Stimulated activated naive CD8-positive, alpha-beta T cell treated with anti-CD3 and anti-CD28 coated beads, Interleukin-15, Interleukin-2, amounts not matched to agents 100 ng/mL and 50 ng/mL, for 24 hours (primary cell): ENCODE results near the gene TOMM40L.
A peak's percentile ranks its signal among the peaks of the same experiment; 100 is the strongest.

ENCODE experiments used
- H3K27ac Mint-ChIP-seq: one replicate; pipeline ENCODE4 v1.8.0; 2021; ENCODE audit warnings: mild to moderate bottlenecking, mixed read lengths
- H3K27me3 Mint-ChIP-seq: one replicate; pipeline ENCODE4 v1.8.0; 2021; ENCODE audit warnings: mixed read lengths
- H3K36me3 Mint-ChIP-seq: one replicate; pipeline ENCODE4 v1.8.0; 2021; ENCODE audit warnings: low read depth, mixed read lengths
- H3K4me1 Mint-ChIP-seq: one replicate; pipeline ENCODE4 v1.8.0; 2021; ENCODE audit warnings: low read depth, mixed read lengths
- H3K4me3 Mint-ChIP-seq: one replicate; pipeline ENCODE4 v1.8.0; 2021; ENCODE audit warnings: mild to moderate bottlenecking, mixed read lengths
- H3K9me3 Mint-ChIP-seq: one replicate; pipeline ENCODE4 v1.8.0; 2021; ENCODE audit warnings: mixed read lengths

The TOMM40L gene

GRCh38 chr1:161192476-161193465 lies 33.1 kb upstream of the TOMM40L start:
- H3K27ac Mint-ChIP-seq, result peak overlapping the region; percentile 75
- H3K9me3 Mint-ChIP-seq, result no peaks in the 10 kb centered on the region
- H3K27me3 Mint-ChIP-seq, result no peaks in the 10 kb centered on the region
- H3K4me1 Mint-ChIP-seq, result peaks cover 31% of the 10 kb centered on the region
- no peak overlapping the region for H3K4me3 Mint-ChIP-seq
- H3K36me3 Mint-ChIP-seq, result no peaks in the 10 kb centered on the region

DNA sequence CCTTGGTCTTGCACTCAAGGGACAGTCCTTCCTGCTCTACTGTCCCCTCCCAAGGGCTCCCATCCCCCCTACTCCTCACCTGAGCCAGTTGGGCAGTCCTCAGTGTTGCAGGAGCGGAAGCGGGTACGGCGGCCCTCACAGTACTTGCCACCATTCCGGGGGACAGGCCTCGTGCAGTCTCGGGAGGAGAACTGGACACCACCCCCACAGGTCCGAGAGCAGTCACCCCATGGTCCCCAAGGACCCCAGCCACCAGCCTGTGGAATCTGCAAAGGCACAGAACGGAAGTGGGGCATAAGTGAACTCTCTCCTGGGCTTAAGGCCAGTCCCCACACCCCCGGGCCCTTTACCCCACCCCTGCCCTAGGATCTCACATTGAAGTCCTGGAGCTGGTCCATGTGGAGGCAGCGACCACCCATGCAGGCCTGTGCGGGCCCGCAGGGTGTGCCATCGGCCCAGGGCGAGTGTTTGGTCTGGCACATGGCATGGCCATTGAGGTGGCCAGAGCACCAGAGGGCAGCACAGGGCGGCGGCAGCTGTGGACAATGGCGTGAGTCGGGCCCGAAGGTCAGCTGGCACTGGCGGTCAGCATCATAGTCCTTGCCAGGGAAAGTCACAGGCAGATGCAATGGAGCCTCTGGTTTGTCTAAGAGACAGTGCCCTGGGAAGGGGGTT lies 32.2 kb upstream of the TOMM40L start:
- H3K9me3 Mint-ChIP-seq, result no peaks in the 10 kb centered on the region
- no peak overlapping the region for H3K4me3 Mint-ChIP-seq
- H3K36me3 Mint-ChIP-seq, result no peaks in the 10 kb centered on the region
- no peak overlapping the region for H3K27ac Mint-ChIP-seq
- peaks cover 27% of the 10 kb centered on the region for H3K4me1 Mint-ChIP-seq
- no peaks in the 10 kb centered on the region for H3K27me3 Mint-ChIP-seq

DNA sequence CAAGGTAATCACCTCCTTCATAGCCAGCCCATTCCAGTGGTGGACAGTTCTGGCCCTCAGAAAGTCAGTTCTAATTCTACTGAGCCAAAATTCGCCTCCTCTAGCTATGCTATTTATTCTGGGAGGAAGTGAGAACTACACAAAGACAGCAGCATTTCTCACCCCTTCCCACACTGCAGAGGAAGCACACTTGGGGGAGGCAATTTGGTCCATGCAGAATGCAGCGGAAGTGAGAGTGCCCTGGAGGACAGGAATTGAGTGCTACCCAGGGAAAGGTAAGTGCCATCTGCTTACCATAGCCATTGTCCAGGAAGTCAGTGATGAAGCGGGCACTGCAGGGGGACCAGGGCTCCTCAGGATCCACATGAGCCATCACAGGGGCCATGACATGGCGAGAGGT lies 30.7 kb upstream of the TOMM40L start:
- peaks cover 30% of the 10 kb centered on the region for H3K4me1 Mint-ChIP-seq
- no peaks in the 10 kb centered on the region for H3K9me3 Mint-ChIP-seq
- no peaks in the 10 kb centered on the region for H3K36me3 Mint-ChIP-seq
- H3K27me3 Mint-ChIP-seq, result no peaks in the 10 kb centered on the region
- no peak overlapping the region for H3K4me3 Mint-ChIP-seq
- H3K27ac Mint-ChIP-seq, result peak overlapping the region; percentile 37

DNA sequence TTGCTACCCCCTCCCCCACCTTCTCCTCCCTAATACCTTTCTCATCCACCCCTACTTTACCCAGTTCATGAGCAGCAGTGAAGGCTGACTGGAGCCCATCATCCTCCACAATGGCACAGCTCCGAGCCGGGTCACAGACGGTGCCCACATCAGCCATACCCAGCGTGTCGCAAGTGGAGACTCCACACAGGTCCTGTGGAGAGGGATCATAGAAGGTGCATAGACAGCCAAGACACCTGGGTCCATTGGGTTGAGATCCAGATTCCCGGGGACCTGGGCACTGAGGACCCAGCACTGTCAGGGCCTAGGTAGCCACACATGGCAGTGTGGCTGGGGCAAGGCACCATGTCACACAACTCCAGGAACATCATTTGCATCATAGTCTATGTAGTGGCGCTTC lies 29.7 kb upstream of the TOMM40L start:
- Mint-ChIP-seq H3K27me3 (no peaks in the 10 kb centered on the region), H3K4me3 (no peak overlapping the region), H3K4me1 (peaks cover 39% of the 10 kb centered on the region), H3K9me3 (no peaks in the 10 kb centered on the region), H3K36me3 (no peaks in the 10 kb centered on the region), H3K27ac (no peak overlapping the region)

GRCh38 chr1:161196521-161197451 lies 29.1 kb upstream of the TOMM40L start:
- H3K36me3 Mint-ChIP-seq, result no peaks in the 10 kb centered on the region
- H3K4me1 Mint-ChIP-seq, result peaks cover 45% of the 10 kb centered on the region
- H3K27ac Mint-ChIP-seq, result no peak overlapping the region
- no peaks in the 10 kb centered on the region for H3K9me3 Mint-ChIP-seq
- no peaks in the 10 kb centered on the region for H3K27me3 Mint-ChIP-seq
- H3K4me3 Mint-ChIP-seq, result no peak overlapping the region

GRCh38 chr1:161197560-161198193 lies 28.2 kb upstream of the TOMM40L start:
- H3K4me3 Mint-ChIP-seq, result no peak overlapping the region
- H3K27ac Mint-ChIP-seq, result peak overlapping the region; percentile 52
- peaks cover 41% of the 10 kb centered on the region for H3K4me1 Mint-ChIP-seq
- no peaks in the 10 kb centered on the region for H3K27me3 Mint-ChIP-seq
- no peaks in the 10 kb centered on the region for H3K36me3 Mint-ChIP-seq
- H3K9me3 Mint-ChIP-seq, result no peaks in the 10 kb centered on the region

- H3K4me1 Mint-ChIP-seq, result peaks cover 45% of the 10 kb centered on the region
- no peak overlapping the region for H3K27ac Mint-ChIP-seq
- H3K27me3 Mint-ChIP-seq, result no peaks in the 10 kb centered on the region
- peaks cover 1% of the 10 kb centered on the region for H3K36me3 Mint-ChIP-seq
- no peaks in the 10 kb centered on the region for H3K9me3 Mint-ChIP-seq
- H3K4me3 Mint-ChIP-seq, result no peak overlapping the region
Observed at GRCh38 chr1:161198194-161198896, 27.5 kb upstream of the TOMM40L start.

DNA sequence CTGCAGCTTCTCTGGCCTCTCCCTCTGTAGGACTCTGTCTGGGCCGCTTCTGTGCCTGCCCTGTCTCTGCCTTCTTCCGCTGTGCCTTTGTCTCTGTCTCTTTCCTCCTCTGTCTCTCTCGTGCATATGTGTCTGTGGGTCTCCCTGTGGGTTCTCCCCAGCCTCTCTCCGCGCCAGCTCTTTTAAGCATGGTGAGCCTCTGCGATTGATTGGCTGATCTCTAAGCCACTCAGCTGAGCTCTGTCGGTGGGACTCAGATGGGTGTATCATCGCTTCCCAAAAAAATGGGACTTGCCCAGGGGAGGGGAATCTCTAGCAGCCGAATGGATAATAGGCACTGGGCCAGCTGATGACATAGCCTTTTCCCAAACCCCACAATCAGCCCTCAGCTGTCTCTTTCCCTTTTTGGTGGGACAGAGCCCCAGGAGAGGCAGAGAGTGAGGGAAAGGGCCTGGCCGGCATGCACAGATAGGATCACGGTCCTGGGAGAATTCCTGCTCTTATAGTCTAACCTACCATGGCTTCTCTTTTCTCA lies 26.9 kb upstream of the TOMM40L start, which contains the start of gene ADAMTS4:
Gene ADAMTS4, minus strand, starts transcription at position 158 of the 535 bp plus-strand sequence. CDS start 427 bp downstream, outside the sequence.
- peaks cover 7% of the 10 kb centered on the region for H3K36me3 Mint-ChIP-seq
- peaks cover 51% of the 10 kb centered on the region for H3K4me1 Mint-ChIP-seq
- H3K9me3 Mint-ChIP-seq, result no peaks in the 10 kb centered on the region
- peak within 1 kb of the TSS; percentile 92 for H3K27ac Mint-ChIP-seq
- no peaks in the 10 kb centered on the region for H3K27me3 Mint-ChIP-seq
- peak within 1 kb of the TSS; percentile 43 for H3K4me3 Mint-ChIP-seq

GRCh38 chr1:161199506-161200139 lies 26.2 kb upstream of the TOMM40L start:
- Mint-ChIP-seq H3K4me3 (peak overlapping the region; percentile 43), H3K27me3 (no peaks in the 10 kb centered on the region), H3K27ac (peak overlapping the region; percentile 92), H3K4me1 (peaks cover 55% of the 10 kb centered on the region), H3K9me3 (no peaks in the 10 kb centered on the region), H3K36me3 (peaks cover 14% of the 10 kb centered on the region)

DNA sequence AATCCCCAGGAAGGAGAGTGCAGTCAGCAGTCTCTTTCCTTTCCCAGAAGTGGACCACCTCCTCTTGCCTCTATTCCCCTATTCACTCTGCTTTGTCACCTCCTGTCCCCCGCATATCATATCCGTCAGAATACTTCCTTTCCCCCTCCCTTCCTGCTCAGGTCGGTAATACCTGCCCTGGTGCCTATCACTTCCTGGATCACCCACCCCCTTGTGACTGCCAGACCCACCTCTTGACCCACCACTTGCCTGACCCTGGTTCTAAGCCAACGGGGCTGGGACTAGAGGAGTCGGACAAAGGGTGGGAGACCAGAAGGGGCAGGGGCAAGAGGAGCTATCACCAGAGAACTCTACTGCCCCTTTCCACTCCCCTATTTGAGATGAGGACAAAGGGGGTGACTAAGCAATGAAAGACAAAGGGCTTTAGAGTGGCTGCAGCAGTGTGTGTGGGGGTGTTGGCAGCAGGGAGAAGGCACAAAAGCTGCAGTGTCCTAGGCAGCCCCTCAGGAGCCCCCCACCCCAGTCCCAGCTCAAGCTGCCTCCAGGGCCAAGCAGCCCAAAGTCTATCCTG lies 25.4 kb upstream of the TOMM40L start:
- H3K27me3 Mint-ChIP-seq, result no peaks in the 10 kb centered on the region
- H3K9me3 Mint-ChIP-seq, result no peaks in the 10 kb centered on the region
- peak overlapping the region; percentile 43 for H3K4me3 Mint-ChIP-seq
- H3K27ac Mint-ChIP-seq, result peak overlapping the region; percentile 92
- H3K36me3 Mint-ChIP-seq, result peaks cover 20% of the 10 kb centered on the region
- H3K4me1 Mint-ChIP-seq, result peaks cover 55% of the 10 kb centered on the region

DNA sequence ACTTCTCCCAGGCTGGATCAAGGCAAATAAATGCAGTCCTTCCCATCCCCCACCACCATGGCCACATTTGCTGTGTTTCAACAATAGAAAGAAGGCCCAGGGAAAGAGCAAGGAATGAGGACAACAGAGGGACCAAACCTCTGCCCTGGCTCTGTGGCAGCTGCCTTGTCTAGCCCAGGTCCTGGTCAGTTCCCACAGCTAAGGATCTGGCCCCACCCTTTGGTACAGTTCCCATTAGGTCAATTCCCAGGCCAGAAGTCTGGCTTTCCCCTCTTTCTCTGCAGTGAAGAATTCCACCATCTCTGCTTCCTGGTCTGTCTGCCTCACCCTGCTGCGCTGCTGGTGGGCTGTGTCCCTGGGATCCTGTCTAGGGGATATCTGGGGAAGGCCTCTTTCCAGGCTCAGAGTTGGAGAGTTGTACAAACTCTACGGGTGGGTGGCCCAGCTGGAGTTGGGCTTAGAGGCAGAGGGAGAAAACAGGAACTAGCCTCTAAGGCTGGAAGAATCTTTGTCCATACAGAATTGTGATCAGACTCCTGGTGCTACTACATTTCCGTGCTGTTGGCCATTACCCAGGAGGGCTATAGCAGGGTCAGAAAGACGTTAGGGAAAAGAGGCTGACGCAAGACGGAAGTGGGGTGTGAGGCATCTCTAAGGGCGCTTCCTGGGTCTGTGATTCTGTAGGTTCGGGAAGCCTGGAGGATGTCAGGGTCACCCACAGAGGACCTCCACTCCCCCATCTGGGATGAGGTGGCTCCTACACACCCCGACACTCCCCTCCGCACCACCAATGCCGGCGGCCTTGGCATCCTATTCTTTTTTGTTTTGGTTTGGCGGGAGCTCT lies 24.6 kb upstream of the TOMM40L start:
- Mint-ChIP-seq H3K36me3 (peaks cover 27% of the 10 kb centered on the region), H3K27me3 (no peaks in the 10 kb centered on the region), H3K9me3 (no peaks in the 10 kb centered on the region), H3K27ac (peak overlapping the region; percentile 92), H3K4me3 (peak overlapping the region; percentile 90), H3K4me1 (peaks cover 61% of the 10 kb centered on the region)
